Measurements from ENCODE around the gene CC2D2B. TPM values are rescaled to one million over a fixed set of nuclear protein-coding genes. Genes with fewer than 3 reads are reported as not detected.
"Not testable (repeated sequence)": the region's sequence is repeated elsewhere in the genome, so short reads cannot be mapped to it uniquely, and the experiment has no call there.

The CC2D2B gene
- total and polyA plus RNA-seq, 8 donors, result 0.09 to 0.55 (median 0.39) TPM; not detected in 2

- 87 to 95% methylated on average over 1 of the region's 1 CpG for WGBS, 2 donors
- no peaks in the 10 kb centered on the region for H3K9me3 ChIP-seq
- DNase-seq, result no peak
- no peak overlapping the region for H3K4me3 ChIP-seq
- H3K27me3 ChIP-seq, result no peaks in the 10 kb centered on the region
- no peak for FAIRE-seq
- H3K36me3 ChIP-seq, result no peaks in the 10 kb centered on the region
- TF ChIP-seq CTCF (IDR thresholded peaks at IDR 0.05), result no peak
- intact Hi-C loops (cut with DNase I), result no loop called here
- no peak overlapping the region for H3K27ac ChIP-seq
- H3K4me1 ChIP-seq, result peaks cover 0 to 10% (median 0%) of the 10 kb centered on the region in 3 donors
- ATAC-seq, result no peak
Observed at GRCh38 chr10:96046546-96046945, 138.8 kb downstream of the CC2D2B start.

- H3K4me3 ChIP-seq, result no peak overlapping the region
- no peak for DNase-seq
- WGBS, 2 donors, result 92 to 94% methylated on average over 4 of the region's 4 CpGs
Observed at GRCh38 chr10:96047004-96047649, 139.4 kb downstream of the CC2D2B start.

GRCh38 chr10:96047925-96048324, 140.2 kb downstream of the CC2D2B start:
- WGBS, 2 donors, result 97 to 99% methylated on average over 3 of the region's 3 CpGs
- DNase-seq; ATAC-seq; FAIRE-seq; H3K9me3 ChIP-seq; H3K36me3 ChIP-seq; H3K4me1 ChIP-seq; H3K4me3 ChIP-seq; H3K27me3 ChIP-seq; intact Hi-C loops (cut with DNase I); H3K27ac ChIP-seq: not testable (repeated sequence)

More at GRCh38 chr10:96047004-96047649, 139.4 kb downstream of the CC2D2B start:
- Histone ChIP-seq H3K9me3 (no peaks in the 10 kb centered on the region), H3K36me3 (no peaks in the 10 kb centered on the region), H3K27me3 (no peaks in the 10 kb centered on the region), H3K27ac (no peak overlapping the region), H3K4me1 (peaks cover 0 to 10% (median 0%) of the 10 kb centered on the region in 3 donors)
- no peak for ATAC-seq
- no peak for TF ChIP-seq CTCF (IDR thresholded peaks at IDR 0.05)
- no peak for FAIRE-seq
- intact Hi-C loops (cut with DNase I), result no loop called here

GRCh38 chr10:96049340-96049739, 141.6 kb downstream of the CC2D2B start:
- no peak for TF ChIP-seq CTCF (IDR thresholded peaks at IDR 0.05)
- H3K27me3 ChIP-seq, result no peaks in the 10 kb centered on the region
- 66 to 67% methylated on average over 2 of the region's 2 CpGs for WGBS, 2 donors
- H3K9me3 ChIP-seq, result no peaks in the 10 kb centered on the region
- no peak for DNase-seq
- no peak for FAIRE-seq
- no peaks in the 10 kb centered on the region for H3K36me3 ChIP-seq
- no peak overlapping the region for H3K27ac ChIP-seq
- ATAC-seq, result no peak
- intact Hi-C loops (cut with DNase I), result no loop called here
- H3K4me3 ChIP-seq, result no peak overlapping the region
- peaks cover 0 to 5% (median 0%) of the 10 kb centered on the region in 3 donors for H3K4me1 ChIP-seq

GRCh38 chr10:96053985-96054384, 146.2 kb downstream of the CC2D2B start:
- ATAC-seq (no peak), FAIRE-seq (no peak)
- no peak overlapping the region for H3K27ac ChIP-seq

More at GRCh38 chr10:96053985-96054384, 146.2 kb downstream of the CC2D2B start:
- TF ChIP-seq CTCF (IDR thresholded peaks at IDR 0.05), result no peak
- Histone ChIP-seq H3K4me3 (no peak overlapping the region), H3K9me3 (no peaks in the 10 kb centered on the region), H3K27me3 (no peaks in the 10 kb centered on the region), H3K36me3 (peaks cover 0 to 14% (median 6%) of the 10 kb centered on the region in 3 donors), H3K4me1 (no peaks in the 10 kb centered on the region)
- intact Hi-C loops (cut with DNase I), result no loop called here
- no peak for DNase-seq
- 93 to 96% methylated on average over 2 of the region's 2 CpGs for WGBS, 2 donors
